Motor neuron (in vitro differentiated cells): Measurements from ENCODE around the gene PLSCR3. TPM values are rescaled to one million over a fixed set of nuclear protein-coding genes. Genes with fewer than 3 reads are reported as not detected.
A peak's percentile ranks its signal among the peaks of the same experiment; 100 is the strongest.

Source experiments
- ATAC-seq, 8 experiments: fragments of 200-7000 bp; cut with Tn5 transposase; replicated peaks in 6 of 8; 2 replicates each; pipeline ENCODE4 v1.8.0; 2021; ENCODE audit warnings: mild to moderate bottlenecking in 8 of 8, moderate library complexity in 8 of 8
- H3K27ac ChIP-seq, 2 donors: fragments of 250-450 bp; sonication (Bioruptor Pico); 2 replicates each; pipeline ENCODE4 v1.9.0; 2021; ENCODE audit warnings: antibody characterized with exemption in 2 of 2, mild to moderate bottlenecking in 2 of 2, moderate library complexity in 1 of 2
- H3K4me1 ChIP-seq, 2 donors: fragments of 250-450 bp; sonication (Bioruptor Pico); replicated peaks in 1 of 2; 2 replicates each; pipeline ENCODE4 v1.6.1; 2021; ENCODE audit warnings: antibody characterized with exemption in 2 of 2, mild to moderate bottlenecking in 2 of 2, moderate library complexity in 1 of 2
- H3K4me3 ChIP-seq, 5 donors: fragments of 250-450 bp; sonication (Bioruptor Pico); 2 replicates each; pipeline ENCODE4 v1.9.0; 2021; ENCODE audit warnings: antibody characterized with exemption in 5 of 5, mild to moderate bottlenecking in 5 of 5, moderate library complexity in 4 of 5
- WGBS, 10 experiments: fragments of 450-650 bp; shearing (Covaris generic); methylation state at CpG; one replicate each; pipeline ENCODE4 v1.0.0; 2022; 5-methylcytosine and 5-hydroxymethylcytosine counted together
- in situ Hi-C, 9 experiments: fragments of 400-800 bp; cut with MboI; loops; one replicate each; pipeline ENCODE4 v1.15.0; 2021; ENCODE audit warnings: low sequenced_read_pairs in 9 of 9, low pct_unique_long_range_greater_than_20kb in 2 of 9; ENCODE audit not compliant: unreplicated experiment in 9 of 9
- total RNA-seq, 8 experiments: library from RNA; unstranded; fragments of 300-600 nt; gene quantifications; 2 replicates each; pipeline versions ENCODE4 v1.2.3 to v1.2.4, GENCODE V29; 2022

Gene PLSCR3
- total RNA-seq, 8 experiments from 2014 or later, result 3.8 to 24.8 (median 12.4) TPM

DNA sequence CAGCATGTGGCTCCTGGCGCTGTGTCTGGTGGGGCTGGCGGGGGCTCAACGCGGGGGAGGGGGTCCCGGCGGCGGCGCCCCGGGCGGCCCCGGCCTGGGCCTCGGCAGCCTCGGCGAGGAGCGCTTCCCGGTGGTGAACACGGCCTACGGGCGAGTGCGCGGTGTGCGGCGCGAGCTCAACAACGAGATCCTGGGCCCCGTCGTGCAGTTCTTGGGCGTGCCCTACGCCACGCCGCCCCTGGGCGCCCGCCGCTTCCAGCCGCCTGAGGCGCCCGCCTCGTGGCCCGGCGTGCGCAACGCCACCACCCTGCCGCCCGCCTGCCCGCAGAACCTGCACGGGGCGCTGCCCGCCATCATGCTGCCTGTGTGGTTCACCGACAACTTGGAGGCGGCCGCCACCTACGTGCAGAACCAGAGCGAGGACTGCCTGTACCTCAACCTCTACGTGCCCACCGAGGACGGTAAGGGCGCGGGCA, 14.0 kb upstream of the PLSCR3 start:
- ATAC-seq, result no peak
- Histone ChIP-seq H3K4me3 (no peak overlapping the region), H3K4me1 (peaks cover 10 to 16% of the 10 kb centered on the region in 2 donors), H3K27ac (no peak overlapping the region)
- WGBS, 10 experiments, result 80 to 96% (median 95%) methylated on average over 2 to 15 of the region's 58 CpGs; no CpG with 5 or more reads in 7 of the 10 experiments
- in situ Hi-C loops, result no loop called here

DNA sequence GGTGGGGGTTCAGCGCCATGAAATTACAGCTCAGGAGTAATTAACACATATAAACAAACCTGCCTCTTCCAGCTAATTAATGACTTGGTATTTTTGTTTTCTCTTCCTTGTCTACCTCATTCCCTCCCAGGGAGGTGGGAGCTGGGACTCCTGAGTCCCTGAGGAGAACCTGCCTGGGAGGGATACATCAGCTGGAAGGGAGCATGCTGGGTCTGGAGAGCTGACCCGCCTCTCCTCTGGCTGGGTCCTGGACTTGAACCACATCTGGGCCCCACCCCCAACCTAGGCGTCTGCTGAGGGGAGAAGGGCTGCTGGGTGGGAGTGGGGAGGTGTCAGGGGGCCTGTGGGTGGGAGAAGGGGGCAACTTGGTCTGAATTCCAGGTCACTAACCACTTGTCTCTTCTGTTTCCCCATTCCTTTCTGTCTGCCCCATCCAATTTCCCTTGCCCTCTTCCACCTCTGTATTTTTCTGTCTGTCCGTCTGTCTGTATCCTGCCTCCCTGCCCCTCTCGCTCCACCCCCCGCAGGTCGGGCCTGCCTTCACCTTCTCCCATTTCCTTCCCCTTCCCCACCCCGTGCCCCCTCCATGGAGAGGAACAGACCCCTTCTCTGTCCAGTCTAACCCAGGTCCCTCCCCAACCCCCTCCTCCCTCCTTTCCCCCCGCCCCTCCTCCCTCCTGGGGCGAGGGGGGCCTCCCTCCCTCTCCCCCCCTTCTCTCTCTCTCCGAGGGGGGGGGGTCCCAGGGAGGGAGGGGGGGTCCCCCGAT, 13.3 kb upstream of the PLSCR3 start, which contains the start of gene NLGN2:
Gene NLGN2, plus strand, starts transcription at position 361 of the 767 bp plus-strand sequence. CDS start 411 bp downstream, outside the sequence.
- Histone ChIP-seq H3K4me3 (peak within 1 kb of the TSS; percentile 59 to 88 (median 65)), H3K4me1 (peaks cover 16 to 21% of the 10 kb centered on the region in 2 donors), H3K27ac (no peak within 1 kb of the TSS)
- in situ Hi-C loops, result no loop called here
- ATAC-seq, result no peak
- WGBS, 10 experiments, result 60 to 86% methylated on average over 1 of the region's 12 CpGs; no CpG with 5 or more reads in 8 of the 10 experiments

DNA sequence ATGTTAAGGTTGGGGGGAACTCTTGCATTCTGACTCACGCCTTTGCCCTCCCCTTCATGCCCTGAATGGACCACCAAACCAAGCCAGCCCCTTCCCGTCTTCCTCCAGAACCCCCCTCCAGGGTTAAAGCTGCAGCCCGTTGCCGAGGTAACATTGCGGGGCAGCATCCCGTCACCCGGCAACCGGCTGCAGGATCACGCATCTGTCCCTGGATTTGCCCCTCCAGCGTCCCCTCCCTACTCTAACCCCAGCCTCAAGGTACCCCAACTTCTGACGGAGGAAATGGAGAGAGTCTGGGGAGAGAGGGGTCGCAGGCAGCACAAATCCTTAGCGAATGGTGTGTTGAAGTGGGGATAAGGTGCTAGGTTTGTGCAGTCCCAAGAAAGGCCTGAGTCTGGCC, 12.8 kb upstream of the PLSCR3 start:
- Histone ChIP-seq H3K27ac (no peak overlapping the region), H3K4me3 (peak overlapping the region in 4 of 5 donors; percentile 59 to 88 (median 69)), H3K4me1 (peaks cover 19 to 22% of the 10 kb centered on the region in 2 donors)
- 58 to 72% methylated on average over 6 to 7 of the region's 13 CpGs; no CpG with 5 or more reads in 8 of the 10 experiments for WGBS, 10 experiments
- ATAC-seq, result no peak
- in situ Hi-C loops, result no loop called here

DNA sequence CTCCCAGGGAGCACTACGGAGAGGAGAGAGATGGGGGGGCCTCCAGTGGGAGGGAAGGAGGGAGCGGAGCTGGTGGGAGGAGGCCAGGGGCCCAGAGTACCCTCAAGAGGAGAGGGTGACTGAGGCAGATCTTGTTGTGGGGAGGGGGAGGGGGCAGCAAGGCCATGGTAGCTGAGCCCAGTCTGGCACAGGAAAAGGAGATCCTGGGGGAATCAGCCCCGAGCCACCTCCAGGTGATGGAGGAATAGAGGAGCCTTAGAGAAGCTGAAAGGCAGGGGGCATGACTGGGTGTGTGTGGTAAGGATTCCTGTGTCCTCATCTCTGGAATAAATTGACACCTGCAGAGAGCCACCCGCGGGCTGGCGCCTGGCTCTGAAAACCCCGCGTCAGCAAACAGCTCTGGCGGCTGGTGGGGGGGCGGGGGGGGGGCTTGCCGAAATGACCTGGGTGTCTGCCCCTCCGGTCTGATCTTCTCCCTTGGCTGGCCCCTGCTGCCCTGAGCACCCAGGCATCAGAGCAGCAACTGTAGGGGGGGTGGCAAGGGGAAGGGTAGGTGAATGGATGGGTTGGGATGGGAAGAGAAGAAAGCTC, 12.0 kb upstream of the PLSCR3 start:
- ATAC-seq, result no peak
- peak overlapping the region; percentile 86 to 89 for H3K27ac ChIP-seq
- WGBS, 10 experiments, result 0 to 20% (median 8%) methylated on average over 1 to 2 of the region's 12 CpGs; no CpG with 5 or more reads in 5 of the 10 experiments
- H3K4me1 ChIP-seq, result peaks cover 19 to 22% of the 10 kb centered on the region in 2 donors
- H3K4me3 ChIP-seq, result peak overlapping the region; percentile 59 to 88 (median 65)
- in situ Hi-C loops, result no loop called here

GRCh38 chr17:7405350-7406234, 11.3 kb upstream of the PLSCR3 start:
- in situ Hi-C loops, result no loop called here
- 0 to 80% (median 7%) methylated on average over 1 to 3 of the region's 38 CpGs; no CpG with 5 or more reads in 1 of the 10 experiments for WGBS, 10 experiments
- Histone ChIP-seq H3K4me1 (peaks cover 19 to 22% of the 10 kb centered on the region in 2 donors), H3K4me3 (peak overlapping the region; percentile 59 to 88 (median 65)), H3K27ac (peak overlapping the region; percentile 86 to 89)
- ATAC-seq, result peak in 4 of 8 experiments; percentile 1 to 6 (median 2)

GRCh38 chr17:7404737-7405349, 10.5 kb upstream of the PLSCR3 start:
- H3K4me1 ChIP-seq, result peaks cover 19 to 22% of the 10 kb centered on the region in 2 donors
- peak overlapping the region; percentile 86 to 89 for H3K27ac ChIP-seq
- H3K4me3 ChIP-seq, result peak overlapping the region; percentile 59 to 88 (median 65)
- WGBS, 10 experiments, result no CpG with 5 or more reads among the region's 65 CpGs
- in situ Hi-C loops, result no loop called here
- peak in 7 of 8 experiments; percentile 1 to 44 (median 35) for ATAC-seq

DNA sequence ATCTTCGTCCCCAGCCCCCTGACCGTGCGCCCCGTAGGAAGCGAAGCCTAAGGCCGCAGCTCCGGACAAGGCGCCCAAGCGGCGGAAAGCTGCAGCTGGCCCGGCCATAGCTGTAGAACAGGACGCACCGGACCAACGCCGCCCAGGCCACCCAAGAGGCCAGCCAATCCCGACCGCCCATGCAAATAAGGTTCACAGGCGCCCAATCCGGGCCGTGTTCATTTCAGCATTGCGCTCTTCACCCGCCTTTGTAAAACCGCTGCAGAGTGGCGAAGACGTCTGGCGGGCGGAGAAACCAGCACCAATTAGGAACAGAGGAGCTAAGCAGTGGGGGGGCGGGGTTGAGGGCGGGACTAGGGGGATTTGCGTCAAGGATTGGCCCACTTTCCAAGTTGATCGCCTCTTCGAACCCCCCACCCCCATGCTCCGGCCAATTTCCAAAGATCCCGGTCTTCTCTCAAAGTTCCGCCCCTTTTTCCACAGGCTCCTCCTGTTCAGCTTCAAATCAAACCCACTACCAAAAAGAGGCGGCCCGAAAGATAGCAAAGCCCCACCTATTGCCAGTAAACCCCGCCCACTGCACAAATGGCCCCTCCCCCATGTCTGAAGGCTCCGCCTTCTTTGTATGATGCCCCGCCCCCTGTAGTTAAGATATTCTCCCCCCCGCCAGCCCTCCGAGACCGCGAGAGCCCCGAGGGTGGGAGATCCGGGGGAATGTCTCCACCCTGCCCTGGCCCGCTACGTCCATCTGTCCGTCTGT, 9.8 kb upstream of the PLSCR3 start, which contains the start of gene TMEM256:
Gene TMEM256, minus strand, starts transcription at position 121 of the 760 bp plus-strand sequence. Its CDS starts 13 bp downstream, at position 108.
- H3K4me1 ChIP-seq, result peaks cover 19 to 22% of the 10 kb centered on the region in 2 donors
- peak; percentile 86 to 89 (median 87) for ATAC-seq
- H3K27ac ChIP-seq, result peak within 1 kb of the TSS; percentile 86 to 89
- WGBS, 10 experiments, result 0% methylated on average over 1 to 3 of the region's 49 CpGs; no CpG with 5 or more reads in 7 of the 10 experiments
- in situ Hi-C loops, result no loop called here
- peak within 1 kb of the TSS; percentile 59 to 88 (median 65) for H3K4me3 ChIP-seq

DNA sequence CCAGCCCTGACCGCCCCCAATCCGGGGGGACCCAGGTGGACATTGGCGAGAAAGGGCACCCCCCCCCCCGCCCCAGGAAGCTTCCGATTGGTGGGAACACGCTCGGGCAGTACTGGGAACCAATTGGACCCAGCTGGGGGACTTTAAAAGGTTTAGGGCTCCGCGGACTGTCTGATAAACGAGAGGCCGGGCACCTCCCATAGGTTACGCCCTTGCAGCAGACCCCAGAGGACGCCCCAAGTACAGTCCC, 9.3 kb upstream of the PLSCR3 start:
- in situ Hi-C loops, result no loop called here
- H3K4me3 ChIP-seq, result peak overlapping the region; percentile 59 to 88 (median 65)
- H3K4me1 ChIP-seq, result peaks cover 19 to 22% of the 10 kb centered on the region in 2 donors
- H3K27ac ChIP-seq, result peak overlapping the region; percentile 74 to 81
- no CpG with 5 or more reads among the region's 13 CpGs for WGBS, 10 experiments
- ATAC-seq, result peak in 3 of 8 experiments; percentile 26 to 38 (median 31)

DNA sequence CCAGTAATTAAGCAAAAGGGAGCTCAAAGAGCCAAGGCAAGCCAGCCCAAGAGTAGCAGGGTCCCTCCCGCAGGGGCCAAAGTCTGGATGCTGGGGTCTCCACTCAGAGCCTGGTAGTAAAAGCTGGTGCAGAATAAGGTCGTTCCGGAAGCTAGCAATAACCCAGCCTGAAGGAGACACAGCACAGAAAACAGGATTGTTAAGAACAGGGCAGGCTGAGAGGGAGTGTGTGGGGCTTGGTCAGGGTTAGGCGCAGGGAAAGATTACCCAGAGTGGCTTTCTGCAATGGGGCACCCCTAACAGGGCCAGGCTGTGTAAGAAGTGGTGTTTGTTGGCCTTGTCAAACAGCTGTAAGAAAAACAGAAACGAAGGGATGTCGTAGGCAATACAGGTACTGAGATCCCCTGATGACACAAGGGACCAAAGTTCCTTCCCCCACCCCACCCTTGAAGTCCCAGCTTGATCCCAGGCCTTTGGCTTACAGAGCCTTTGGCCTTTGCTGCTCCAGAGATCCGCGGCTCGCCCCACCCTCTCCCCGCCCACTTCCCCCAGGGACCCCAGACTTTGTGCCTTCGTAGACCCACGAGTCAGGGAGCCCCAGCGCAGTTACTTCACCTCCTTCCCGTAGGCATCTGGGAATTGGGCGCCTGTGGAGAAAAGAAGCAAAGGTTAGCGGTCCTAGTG, 8.9 kb upstream of the PLSCR3 start:
- peak overlapping the region; percentile 74 to 81 for H3K27ac ChIP-seq
- WGBS, 10 experiments, result 8 to 83% (median 47%) methylated on average over 1 to 7 of the region's 16 CpGs; no CpG with 5 or more reads in 3 of the 10 experiments
- ATAC-seq, result no peak
- peaks cover 19 to 22% of the 10 kb centered on the region in 2 donors for H3K4me1 ChIP-seq
- in situ Hi-C loops, result no loop called here
- H3K4me3 ChIP-seq, result peak overlapping the region; percentile 59 to 88 (median 65)

- no peak overlapping the region for H3K4me3 ChIP-seq
- H3K4me1 ChIP-seq, result peaks cover 15 to 17% of the 10 kb centered on the region in 2 donors
- WGBS, 10 experiments, result 70 to 100% (median 100%) methylated on average over 1 to 2 of the region's 2 CpGs; no CpG with 5 or more reads in 5 of the 10 experiments
- in situ Hi-C loops, result no loop called here
- H3K27ac ChIP-seq, result no peak overlapping the region
- no peak for ATAC-seq
Measured at GRCh38 chr17:7398612-7399011, 4.3 kb upstream of the PLSCR3 start.

DNA sequence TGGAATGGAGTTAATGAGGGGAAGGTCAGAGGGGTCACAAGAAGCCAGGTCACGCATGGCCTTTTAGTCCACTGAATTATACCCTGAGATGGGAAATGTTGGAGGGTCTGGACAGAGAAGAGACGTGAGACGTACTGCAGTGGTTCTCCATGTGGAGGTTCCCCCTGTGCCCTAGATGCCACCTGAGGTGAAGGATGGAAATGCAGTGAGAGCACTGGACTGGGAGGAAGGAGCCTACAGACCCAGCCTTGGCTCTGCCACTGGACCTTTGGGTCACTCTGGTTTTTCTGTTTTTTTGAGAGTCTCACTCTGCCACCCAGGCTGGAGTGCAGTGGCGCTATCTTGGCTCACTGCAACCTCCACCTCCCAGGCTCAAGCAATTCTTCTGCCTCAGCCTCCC, 1.8 kb upstream of the PLSCR3 start:
- ATAC-seq, result no peak
- Histone ChIP-seq H3K4me3 (no peak overlapping the region), H3K27ac (no peak overlapping the region), H3K4me1 (peaks cover 14 to 15% of the 10 kb centered on the region in 2 donors)
- in situ Hi-C loops, result no loop called here
- WGBS, 10 experiments, result 69 to 100% (median 83%) methylated on average over 1 to 3 of the region's 4 CpGs; no CpG with 5 or more reads in 6 of the 10 experiments
